Glomerular endothelial cell (primary cell): Measurements from ENCODE around the gene PSTPIP1. TPM values are rescaled to one million over a fixed set of nuclear protein-coding genes. Genes with fewer than 3 reads are reported as not detected.
"Not testable (repeated sequence)": the region's sequence is repeated elsewhere in the genome, so short reads cannot be mapped to it uniquely, and the experiment has no call there.

Experiments used
- DNase-seq: peaks from one replicate; pipeline ENCODE4 v3.0.0-alpha.2; 2011; ENCODE audit warnings: low read depth, low spot score; ENCODE audit errors: extremely low read depth
- total RNA-seq: library from RNA; depleted of rRNA; stranded (reverse); fragments of >200 nt; gene quantifications from 2 replicates; pipeline ENCODE4 v1.2.3, GENCODE V29; 2015

PSTPIP1 gene
- not detected in 2 replicates for total RNA-seq

- DNase-seq, result no peak
Measured at GRCh38 chr15:76994971-76995945, at the start of gene PSTPIP1. Gene PSTPIP1 (plus strand): TSS chr15:76995126. CDS start chr15:76995574, 448 bp downstream.

DNA sequence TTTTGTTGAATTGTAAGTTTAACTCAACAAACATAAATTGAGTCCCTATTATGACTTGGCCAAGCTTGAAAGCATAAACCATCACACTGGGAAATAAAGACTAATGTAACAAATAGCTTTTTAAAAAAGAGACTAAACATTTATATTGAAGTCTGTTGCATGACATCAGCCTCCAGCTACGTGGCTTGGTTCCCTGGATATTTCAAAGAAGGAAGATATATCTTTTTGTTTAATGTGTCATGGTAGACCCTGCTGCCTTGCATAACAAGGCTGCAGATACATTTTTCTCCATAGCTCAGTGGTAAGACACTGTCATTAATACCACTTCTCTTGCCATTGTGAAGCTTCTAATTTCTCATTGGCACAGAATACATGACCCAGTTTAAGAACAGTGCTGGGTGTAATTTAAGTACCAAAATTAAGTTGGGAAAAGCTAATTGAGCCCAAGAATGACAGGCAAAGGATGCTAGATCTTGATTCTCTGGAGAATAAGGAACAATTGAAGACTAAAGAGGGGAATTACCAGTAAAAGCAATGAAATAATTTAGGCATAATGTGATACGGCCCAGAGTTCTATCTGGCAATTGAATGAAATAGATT, 49.3 kb upstream of the PSTPIP1 start:
- DNase-seq, result no peak

GRCh38 chr15:76947454-76947853, 47.5 kb upstream of the PSTPIP1 start:
- DNase-seq, result no peak

DNA sequence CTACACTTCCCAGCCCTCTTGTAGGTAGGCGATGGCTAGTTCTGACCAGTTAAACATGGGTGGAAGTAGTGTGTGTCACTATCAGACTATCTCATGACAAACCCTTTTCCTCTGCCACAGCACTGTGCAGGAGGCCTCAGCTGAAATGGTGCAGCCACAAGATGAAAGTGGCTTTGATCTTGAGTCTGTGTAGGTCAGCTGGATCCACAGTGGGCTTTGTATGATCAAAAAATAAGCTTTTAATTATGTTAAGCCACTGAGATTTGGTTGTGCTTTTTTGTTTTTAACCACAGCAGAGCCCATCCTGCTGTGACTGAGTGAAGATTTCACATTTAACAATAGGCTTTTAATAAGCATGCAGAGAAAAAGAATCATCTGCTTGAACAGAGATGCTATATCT, 43.7 kb upstream of the PSTPIP1 start:
- no peak for DNase-seq

DNA sequence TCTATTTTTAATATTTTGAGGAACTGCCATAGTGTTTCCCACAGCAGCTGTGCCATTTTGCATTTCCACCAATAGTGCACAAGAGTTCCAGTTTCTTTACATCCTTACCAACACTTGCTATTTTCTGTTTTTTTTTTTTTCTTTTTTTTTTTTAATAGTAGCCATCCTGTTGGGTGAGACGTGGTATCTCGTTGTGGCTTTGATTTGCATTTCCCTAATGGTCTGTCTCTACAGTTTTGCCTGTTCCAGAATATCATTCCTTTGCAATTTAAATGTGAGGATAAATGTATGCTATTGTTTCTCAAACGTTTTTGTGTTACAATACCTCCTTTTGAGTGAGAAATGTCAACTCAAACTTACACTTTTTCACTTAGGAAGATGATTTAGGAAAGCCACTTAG, 41.0 kb upstream of the PSTPIP1 start:
- DNase-seq, result no peak

DNA sequence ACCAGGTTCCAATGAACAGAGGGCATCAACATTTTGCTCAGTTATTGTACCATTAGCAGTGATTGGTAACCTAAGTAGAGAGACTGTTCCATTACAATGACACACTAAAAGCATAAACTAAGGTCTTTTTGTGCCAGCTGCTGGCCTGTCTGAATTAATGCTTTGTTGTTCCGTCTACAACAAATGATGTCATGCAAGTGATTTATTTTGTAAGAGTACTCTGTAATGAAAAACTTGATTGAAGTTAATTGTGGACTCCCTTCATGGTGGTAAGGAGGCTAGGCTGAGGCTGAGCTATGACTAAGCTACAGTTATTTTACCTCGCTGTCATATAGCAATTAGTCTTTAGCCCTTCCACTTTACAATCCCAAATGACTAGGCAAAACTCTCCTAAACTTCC, 40.2 kb upstream of the PSTPIP1 start:
- no peak for DNase-seq

- DNase-seq, result no peak
Measured at GRCh38 chr15:76961268-76962011, 33.5 kb upstream of the PSTPIP1 start.

- DNase-seq, result no peak
Measured at GRCh38 chr15:76962337-76963013, 32.5 kb upstream of the PSTPIP1 start.

DNA sequence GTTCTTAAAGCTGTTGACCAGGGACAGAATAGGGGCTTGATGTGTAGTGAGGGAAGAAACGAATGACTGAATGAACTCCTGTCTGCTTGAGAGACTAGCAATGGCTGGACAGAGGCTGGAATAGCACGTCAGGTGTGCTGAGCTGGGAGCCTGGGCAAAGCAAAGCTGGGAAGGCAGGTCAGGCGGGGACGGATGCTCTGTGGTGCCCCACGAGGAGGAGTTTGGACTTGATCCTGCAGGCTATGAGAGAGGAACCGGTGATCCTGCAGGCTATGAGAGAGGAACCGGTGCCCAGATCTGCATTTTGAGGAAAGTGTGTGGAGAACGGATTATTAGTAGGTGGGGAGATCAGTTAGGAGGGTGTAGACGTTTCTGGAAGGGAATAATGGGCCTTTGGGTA, 31.3 kb upstream of the PSTPIP1 start:
- no peak for DNase-seq

DNA sequence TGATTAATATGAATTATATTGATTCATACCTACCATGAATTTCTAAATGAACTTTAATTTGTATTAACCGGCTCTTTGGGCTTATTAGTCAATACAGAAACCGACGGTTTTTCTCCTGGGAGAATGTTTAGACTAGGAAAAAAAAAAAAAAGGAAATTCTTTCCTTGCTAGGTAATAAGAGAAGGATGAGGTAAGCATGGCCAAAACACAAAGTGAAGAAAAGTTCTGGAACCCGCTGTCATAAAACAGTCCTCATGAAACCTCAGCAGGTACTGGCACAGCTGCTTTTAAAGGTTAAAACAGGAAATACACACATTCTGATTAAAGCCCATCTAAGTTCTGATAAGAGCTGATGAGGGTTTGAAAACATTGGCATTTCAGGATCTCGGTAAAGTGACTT, 30.8 kb upstream of the PSTPIP1 start:
- DNase-seq, result no peak

DNA sequence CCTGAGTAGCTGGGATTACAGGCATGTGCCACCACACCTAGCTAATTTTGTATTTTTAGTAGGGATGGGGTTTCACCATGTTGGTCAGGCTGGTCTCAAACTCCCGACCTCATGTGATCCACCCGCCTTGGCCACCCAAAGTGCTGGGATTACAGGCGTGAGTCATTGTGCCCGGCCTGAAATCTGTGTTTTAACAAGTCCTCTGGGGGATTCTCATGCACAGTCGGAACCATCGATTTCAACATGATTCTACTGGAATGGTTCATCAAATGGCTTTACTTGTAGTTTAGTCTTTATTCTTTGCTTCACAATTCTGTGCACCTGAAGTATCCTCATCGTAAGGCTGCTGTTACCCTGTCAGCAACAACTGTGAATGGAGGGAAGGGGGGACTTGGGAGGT, 28.9 kb upstream of the PSTPIP1 start:
- DNase-seq, result not testable (repeated sequence)

GRCh38 chr15:76967067-76967466, 27.9 kb upstream of the PSTPIP1 start:
- no peak for DNase-seq

GRCh38 chr15:76968306-76968705, 26.6 kb upstream of the PSTPIP1 start:
- DNase-seq, result no peak

- no peak for DNase-seq
Measured at GRCh38 chr15:76972389-76973361, 22.3 kb upstream of the PSTPIP1 start.

GRCh38 chr15:76973362-76973743, 21.6 kb upstream of the PSTPIP1 start:
- DNase-seq, result no peak

DNA sequence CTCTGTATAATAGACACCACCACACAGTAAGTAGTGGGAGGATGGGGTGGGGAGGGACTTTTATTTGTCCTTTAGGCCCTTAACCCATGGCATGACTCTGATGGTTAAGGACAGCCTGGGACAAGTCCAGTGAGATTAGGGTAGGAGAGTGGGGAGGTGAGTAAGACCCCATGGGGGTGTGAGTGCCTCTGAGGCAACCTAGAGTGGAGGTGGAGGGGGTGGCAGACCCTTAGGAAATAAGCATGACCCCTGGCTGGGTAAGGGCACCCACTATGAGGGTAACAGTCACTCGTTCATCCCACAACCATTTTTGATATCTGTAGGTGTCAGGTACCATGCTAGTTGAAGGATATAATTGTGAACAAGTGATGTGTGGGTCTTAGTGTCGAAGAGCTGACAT, 21.0 kb upstream of the PSTPIP1 start:
- DNase-seq, result no peak

GRCh38 chr15:76974456-76975036, 20.4 kb upstream of the PSTPIP1 start:
- no peak for DNase-seq

GRCh38 chr15:76976141-76976540, 18.8 kb upstream of the PSTPIP1 start:
- DNase-seq, result no peak

DNA sequence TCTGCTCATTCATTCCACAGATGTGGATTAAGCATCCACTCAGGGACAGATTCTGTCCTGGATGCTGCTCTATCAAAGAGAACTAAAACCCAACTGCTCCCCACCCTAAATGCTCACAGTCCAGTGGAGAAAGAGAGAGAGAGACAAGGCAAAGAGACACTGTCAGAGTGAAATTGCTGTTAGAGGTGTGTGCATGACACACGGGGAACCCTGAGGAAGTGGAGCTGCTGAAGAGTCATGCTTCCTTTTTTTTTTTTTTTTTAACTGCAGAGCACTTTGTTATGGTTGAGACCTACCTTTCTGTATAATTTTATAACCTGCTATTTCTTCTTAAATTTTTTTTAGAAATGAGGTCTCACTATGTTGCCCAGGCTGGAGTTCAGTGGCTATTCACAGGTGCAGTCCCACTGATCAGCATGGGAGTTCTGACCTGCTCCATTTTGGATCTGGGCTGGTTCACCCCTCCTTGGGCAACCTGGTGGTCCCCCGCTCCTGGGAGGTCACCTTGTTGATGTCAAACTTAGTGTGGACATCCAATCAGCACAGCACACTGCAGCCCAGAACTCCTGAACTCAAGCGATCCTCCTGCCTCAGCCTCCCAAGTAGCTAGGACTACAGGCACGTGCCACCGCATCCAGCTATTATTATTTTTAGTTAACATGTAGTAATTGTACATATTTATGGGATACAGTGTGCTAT, 18.2 kb upstream of the PSTPIP1 start:
- DNase-seq, result no peak
